ENCODE data around the gene SPIB. TPM values are rescaled to one million over a fixed set of nuclear protein-coding genes. Genes with fewer than 3 reads are reported as not detected.

Gene SPIB
- total RNA-seq, 1 experiment from 2014 or later = 0.50 TPM

DNA sequence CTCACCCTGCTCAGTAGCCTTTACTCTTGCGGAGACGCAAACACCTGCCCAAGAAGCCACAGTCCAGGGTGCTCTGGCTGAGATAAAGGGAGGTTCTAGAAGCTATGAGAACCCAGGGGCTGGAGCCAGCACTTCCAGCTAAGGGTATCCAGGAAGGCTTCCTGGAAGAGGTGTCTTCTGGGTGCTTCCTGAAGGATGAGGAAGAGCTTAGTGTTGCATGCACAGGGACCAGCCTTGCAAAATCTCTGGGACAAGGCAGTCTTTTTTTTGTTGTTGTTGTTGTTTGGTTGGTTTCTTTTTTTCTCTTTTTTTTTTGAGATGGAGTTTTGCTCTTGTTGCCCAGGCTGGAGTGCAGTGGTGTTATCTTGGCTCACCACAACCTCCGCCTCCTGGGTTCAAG, 34.5 kb downstream of the SPIB start:
- CTCF ChIA-PET = no interaction called here
- no peaks in the 10 kb centered on the region for H3K27me3 Mint-ChIP-seq (ENCODE audit: insufficient read depth, unreplicated experiment)
- Histone ChIP-seq H3K4me1 (no peaks in the 10 kb centered on the region), H3K36me3 (ENCODE audit: control insufficient read depth, insufficient read depth, low read length) (no peaks in the 10 kb centered on the region), H3K27me3 (replicated peaks; ENCODE audit: control insufficient read depth, insufficient read depth, low read length) (no peaks in the 10 kb centered on the region), H3K9me3 (no peaks in the 10 kb centered on the region), H3K4me3 (ENCODE audit: low read depth, low read length) (no peak overlapping the region)
- no TSS peak for BruUV-seq (replicated peaks)
- no peaks in the 10 kb centered on the region for H3K4me1 Mint-ChIP-seq (ENCODE audit: low read depth, unreplicated experiment)
- H3K27ac Mint-ChIP-seq (ENCODE audit: unreplicated experiment) = no peak overlapping the region
- H3K36me3 Mint-ChIP-seq (ENCODE audit: insufficient read depth, unreplicated experiment) = no peaks in the 10 kb centered on the region
- intact Hi-C loops (cut with micrococcal nuclease; ENCODE audit: unreplicated experiment) = no loop called here
- no peak overlapping the region for H3K4me3 Mint-ChIP-seq (ENCODE audit: unreplicated experiment)
- no peak for TF ChIP-seq CTCF (IDR thresholded peaks at IDR 0.05; ENCODE audit: insufficient read depth in 1 of 2, low read depth in 1 of 2, low read length in 1 of 2, severe bottlenecking in 1 of 2, unreplicated experiment in 1 of 2)
- DNase-seq = no peak
- peaks cover 19% of the 10 kb centered on the region for H3K9me3 Mint-ChIP-seq (ENCODE audit: unreplicated experiment)
- POLR2A ChIA-PET = no interaction called here

DNA sequence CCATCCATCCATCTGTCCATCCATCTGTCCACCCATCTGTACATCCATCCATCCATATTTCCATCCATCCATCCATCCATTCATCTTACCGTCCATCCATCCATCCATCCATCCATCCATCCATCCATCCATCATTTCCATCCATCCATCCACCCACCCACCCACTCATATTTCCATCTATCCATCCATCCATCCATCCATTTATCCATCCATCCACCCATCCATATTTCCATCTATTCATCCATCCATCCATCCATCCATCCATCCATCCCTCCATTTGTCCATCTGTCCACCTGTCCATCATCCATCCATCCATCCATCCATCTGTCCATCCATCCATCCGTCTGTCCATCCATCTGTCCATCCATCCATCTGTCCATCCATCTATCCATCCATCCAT, 37.3 kb downstream of the SPIB start:
- H3K4me1 Mint-ChIP-seq (ENCODE audit: low read depth, unreplicated experiment) = peaks cover under 1% of the 10 kb centered on the region
- CTCF ChIA-PET = no interaction called here

DNA sequence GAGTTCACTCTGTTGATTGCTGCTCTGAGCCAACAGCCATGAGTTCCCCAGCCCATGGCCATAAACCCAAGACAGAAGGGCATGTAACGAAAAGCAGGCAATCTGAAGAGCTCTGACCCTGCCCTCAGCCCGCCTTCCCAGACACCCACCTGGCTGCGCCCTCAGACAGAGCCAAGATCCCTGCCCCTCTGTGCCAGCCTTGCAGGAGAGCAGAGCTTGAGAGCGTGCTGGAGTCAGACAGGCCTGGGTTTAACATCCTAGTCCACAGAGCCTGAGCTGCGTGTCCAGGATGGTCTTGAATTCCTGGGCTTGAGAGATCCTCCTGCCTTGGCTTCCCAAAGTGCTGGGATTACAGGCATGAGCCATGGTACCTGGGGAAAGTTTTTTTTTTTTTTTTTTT, 38.6 kb downstream of the SPIB start:
- Mint-ChIP-seq H3K9me3 (ENCODE audit: unreplicated experiment) (peaks cover 19% of the 10 kb centered on the region), H3K36me3 (ENCODE audit: insufficient read depth, unreplicated experiment) (no peaks in the 10 kb centered on the region), H3K4me3 (ENCODE audit: unreplicated experiment) (no peak overlapping the region), H3K27ac (ENCODE audit: unreplicated experiment) (no peak overlapping the region), H3K4me1 (ENCODE audit: low read depth, unreplicated experiment) (peaks cover 7% of the 10 kb centered on the region), H3K27me3 (ENCODE audit: insufficient read depth, unreplicated experiment) (no peaks in the 10 kb centered on the region)
- Histone ChIP-seq H3K36me3 (ENCODE audit: control insufficient read depth, insufficient read depth, low read length) (no peaks in the 10 kb centered on the region), H3K27me3 (replicated peaks; ENCODE audit: control insufficient read depth, insufficient read depth, low read length) (no peaks in the 10 kb centered on the region), H3K4me1 (peaks cover 21% of the 10 kb centered on the region), H3K4me3 (ENCODE audit: low read depth, low read length) (no peak overlapping the region), H3K9me3 (no peaks in the 10 kb centered on the region)
- no peak for TF ChIP-seq CTCF (IDR thresholded peaks at IDR 0.05; ENCODE audit: insufficient read depth in 1 of 2, low read depth in 1 of 2, low read length in 1 of 2, severe bottlenecking in 1 of 2, unreplicated experiment in 1 of 2)
- no peak for DNase-seq
- intact Hi-C loops (cut with micrococcal nuclease; ENCODE audit: unreplicated experiment) = no loop called here
- no TSS peak for BruUV-seq (replicated peaks)
- ChIA-PET POLR2A (no interaction called here), CTCF (no interaction called here)

More for the DNA sequence above, 37.3 kb downstream of the SPIB start:
- H3K36me3 Mint-ChIP-seq (ENCODE audit: insufficient read depth, unreplicated experiment) = no peaks in the 10 kb centered on the region
- no peaks in the 10 kb centered on the region for H3K36me3 ChIP-seq (ENCODE audit: control insufficient read depth, insufficient read depth, low read length)
- POLR2A ChIA-PET = no interaction called here
- H3K4me3 Mint-ChIP-seq (ENCODE audit: unreplicated experiment) = no peak overlapping the region
- no peaks in the 10 kb centered on the region for H3K27me3 ChIP-seq (replicated peaks; ENCODE audit: control insufficient read depth, insufficient read depth, low read length)
- no peaks in the 10 kb centered on the region for H3K27me3 Mint-ChIP-seq (ENCODE audit: insufficient read depth, unreplicated experiment)
- TF ChIP-seq CTCF (IDR thresholded peaks at IDR 0.05; ENCODE audit: insufficient read depth in 1 of 2, low read depth in 1 of 2, low read length in 1 of 2, severe bottlenecking in 1 of 2, unreplicated experiment in 1 of 2) = no peak
- no TSS peak for BruUV-seq (replicated peaks)
- H3K4me1 ChIP-seq = peaks cover 14% of the 10 kb centered on the region
- H3K27ac Mint-ChIP-seq (ENCODE audit: unreplicated experiment) = no peak overlapping the region
- intact Hi-C loops (cut with micrococcal nuclease; ENCODE audit: unreplicated experiment) = no loop called here
- DNase-seq = no peak
- H3K9me3 ChIP-seq = no peaks in the 10 kb centered on the region
- peaks cover 19% of the 10 kb centered on the region for H3K9me3 Mint-ChIP-seq (ENCODE audit: unreplicated experiment)
- no peak overlapping the region for H3K4me3 ChIP-seq (ENCODE audit: low read depth, low read length)
